Skin of body (tissue), 2 donors: Measurements from ENCODE around the gene CAMKMT. TPM values are rescaled to one million over a fixed set of nuclear protein-coding genes. Genes with fewer than 3 reads are reported as not detected.

ENCODE experiments used
- DNase-seq: peaks from one replicate; lab custom pipeline; 2025; lab: John Stamatoyannopoulos, UW
- total RNA-seq: library from RNA; depleted of rRNA; stranded (reverse); fragments of >200 nt; gene quantifications from one replicate; pipeline ENCODE4 v1.2.3, GENCODE V29; 2014

Gene CAMKMT
- total RNA-seq, 1 donor from 2014 or later: 11.7 TPM

DNA sequence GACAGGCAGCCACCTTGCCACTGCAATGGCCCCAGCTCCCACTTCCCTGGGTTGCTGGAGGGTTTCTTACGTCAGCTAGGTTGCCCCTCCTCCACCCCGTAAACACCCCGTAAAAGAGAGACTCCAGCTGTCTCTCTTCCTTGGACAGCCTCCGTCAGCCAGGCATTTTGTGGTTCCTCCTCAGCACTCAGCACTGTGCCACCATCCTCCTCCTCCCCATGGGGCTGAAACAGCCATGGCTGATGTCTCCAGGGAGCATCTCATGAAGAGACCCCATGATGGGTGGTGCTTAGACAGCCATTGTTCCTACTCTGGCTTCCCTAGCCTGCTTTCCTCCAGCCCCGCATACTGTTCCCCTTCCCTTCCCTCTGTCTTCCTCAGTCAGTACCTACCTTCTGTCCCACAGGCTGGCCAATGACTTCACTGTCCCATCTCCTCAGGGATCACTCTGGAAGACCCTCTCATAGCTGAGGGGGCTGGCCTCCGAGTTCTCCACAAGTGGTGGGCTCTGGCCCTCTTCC lies 436.5 kb downstream of the CAMKMT start:
- DNase-seq: no peak

DNA sequence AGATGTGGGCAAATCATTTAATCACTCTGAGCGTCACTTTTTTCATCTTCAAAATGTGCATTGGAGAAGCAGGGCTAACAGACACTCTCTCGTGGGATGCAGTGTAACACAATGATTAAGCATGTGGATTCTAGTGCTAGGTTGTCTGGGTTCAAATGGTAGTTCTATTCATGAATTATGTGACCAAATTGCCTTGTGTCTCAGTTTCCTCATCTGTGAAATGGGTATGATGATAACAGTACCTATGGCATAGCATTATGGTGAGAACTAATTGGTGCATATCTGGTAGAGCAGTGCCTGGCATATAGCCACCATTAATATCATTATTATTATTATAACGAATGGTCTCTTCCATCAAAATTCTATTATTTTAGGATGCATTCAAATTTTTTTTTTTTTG lies 437.4 kb downstream of the CAMKMT start:
- DNase-seq: no peak

DNA sequence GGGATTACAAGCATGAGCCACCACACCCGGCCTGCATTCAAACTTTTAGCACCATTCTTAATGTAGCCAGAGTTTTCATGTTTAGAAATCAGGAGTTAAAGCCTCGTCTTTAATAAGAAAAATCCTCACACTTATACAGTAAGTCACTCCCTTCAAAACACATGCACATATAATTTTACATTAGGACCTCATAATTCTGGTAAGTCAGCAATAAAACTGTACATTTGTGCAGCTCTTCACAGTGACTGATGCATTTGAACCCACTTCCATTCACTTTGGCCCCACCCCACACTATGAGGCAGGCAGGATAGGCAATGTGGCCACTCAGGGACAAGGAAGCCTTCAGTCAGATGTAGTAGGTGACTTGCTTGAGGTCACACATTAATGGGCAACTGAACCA lies 438.0 kb downstream of the CAMKMT start:
- DNase-seq: no peak

DNA sequence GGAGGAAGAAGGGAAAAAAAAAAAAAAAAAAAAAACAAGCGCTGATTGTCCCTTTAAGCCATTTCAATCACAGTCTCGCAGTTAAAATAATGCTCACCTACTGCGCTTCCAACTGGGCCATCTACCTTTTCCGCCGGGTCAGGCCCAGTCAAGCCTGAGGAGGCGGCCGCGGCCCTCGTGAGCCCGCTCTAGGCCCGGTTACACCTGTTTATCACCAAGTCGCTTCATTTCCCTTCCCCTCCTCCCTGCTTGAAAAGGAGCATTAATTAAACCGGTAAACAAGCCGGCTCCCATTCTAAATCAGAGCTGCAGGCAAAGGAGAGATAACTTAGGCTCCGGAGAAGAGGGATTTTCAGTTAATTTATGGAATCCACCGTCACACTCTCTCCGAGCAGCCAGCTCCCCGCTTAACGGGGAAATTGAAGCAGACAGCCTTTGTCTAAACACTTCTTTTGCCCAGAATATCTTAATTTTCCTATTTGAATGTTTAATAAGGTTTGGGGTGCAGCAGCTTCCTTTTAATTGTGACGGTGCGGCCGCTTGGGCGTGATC lies 439.6 kb downstream of the CAMKMT start:
- no peak for DNase-seq

DNA sequence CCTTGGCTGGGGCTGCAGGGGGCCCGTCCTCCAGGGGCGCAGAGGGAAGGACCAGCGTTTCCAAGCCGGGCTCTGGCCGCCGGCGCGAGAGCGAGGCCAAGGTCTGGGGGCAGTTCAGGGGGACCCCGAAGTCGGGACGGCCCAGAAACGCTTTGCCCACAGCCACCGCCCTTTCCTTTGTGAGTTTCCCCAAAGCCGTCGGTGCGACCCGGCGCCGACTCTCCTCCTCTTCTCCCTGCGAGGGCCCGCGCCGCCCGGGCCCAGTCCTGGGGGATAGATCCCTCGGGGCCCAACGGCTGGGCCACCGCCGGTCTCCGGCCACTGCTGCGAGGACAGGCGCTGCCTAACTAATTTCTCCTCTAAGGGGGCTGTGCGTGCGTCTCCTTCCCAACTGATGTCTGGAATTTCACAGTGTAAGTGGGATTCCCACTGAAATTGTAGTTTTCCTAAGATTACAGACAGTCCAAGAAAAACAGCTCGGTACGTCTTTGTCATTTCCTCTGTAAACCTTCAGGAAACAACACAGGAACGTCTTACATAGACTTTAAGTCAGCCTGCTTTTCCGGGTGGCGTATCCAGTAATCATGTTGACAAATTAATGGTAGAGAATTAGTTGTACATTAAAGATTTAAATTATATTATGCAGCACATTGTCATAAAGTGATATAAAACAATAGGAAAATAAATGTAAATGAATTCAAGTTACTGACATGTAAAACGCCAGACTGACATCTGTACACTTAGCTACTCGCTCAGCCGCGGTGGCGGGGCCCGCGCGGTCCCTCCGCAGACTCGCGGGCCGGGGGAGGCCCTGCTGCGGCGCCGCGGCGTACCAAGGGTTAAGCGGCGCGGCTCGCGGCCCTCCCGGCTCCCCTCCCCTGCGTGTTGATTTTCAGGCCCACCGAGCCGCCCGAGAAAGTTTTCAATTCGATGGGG lies 440.4 kb downstream of the CAMKMT start:
- no peak for DNase-seq

DNA sequence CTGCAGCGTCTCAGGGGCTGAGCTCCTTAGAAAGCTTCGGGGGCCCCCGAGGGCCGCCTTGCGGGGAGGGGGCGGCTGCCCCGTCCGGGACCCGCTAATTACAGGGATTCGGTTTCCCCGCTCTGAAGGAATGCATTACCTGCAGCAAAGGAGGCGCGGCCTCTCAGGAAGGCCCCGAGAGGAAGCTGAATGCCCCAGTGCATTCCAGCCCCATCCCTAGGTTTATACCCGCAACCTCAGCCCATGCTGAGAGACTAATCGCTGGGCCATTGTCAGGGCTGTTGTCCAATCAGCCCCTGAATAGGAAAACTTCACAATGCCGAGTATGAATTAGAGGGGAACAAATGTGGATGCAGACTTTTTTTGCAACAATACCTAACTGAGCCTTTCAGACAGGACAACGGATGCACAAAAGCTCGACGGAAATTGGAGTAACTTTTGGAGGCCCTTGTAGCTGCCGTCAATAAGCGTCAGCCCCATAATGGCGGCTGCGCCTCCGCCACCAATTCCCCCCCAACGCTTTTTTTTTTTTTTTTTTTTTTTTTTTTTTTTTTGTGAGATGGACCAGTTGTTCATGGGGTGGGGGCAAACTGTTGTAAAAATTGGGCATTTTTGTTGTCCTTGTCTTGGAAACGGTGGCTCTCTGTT lies 441.2 kb downstream of the CAMKMT start:
- DNase-seq: no peak

DNA sequence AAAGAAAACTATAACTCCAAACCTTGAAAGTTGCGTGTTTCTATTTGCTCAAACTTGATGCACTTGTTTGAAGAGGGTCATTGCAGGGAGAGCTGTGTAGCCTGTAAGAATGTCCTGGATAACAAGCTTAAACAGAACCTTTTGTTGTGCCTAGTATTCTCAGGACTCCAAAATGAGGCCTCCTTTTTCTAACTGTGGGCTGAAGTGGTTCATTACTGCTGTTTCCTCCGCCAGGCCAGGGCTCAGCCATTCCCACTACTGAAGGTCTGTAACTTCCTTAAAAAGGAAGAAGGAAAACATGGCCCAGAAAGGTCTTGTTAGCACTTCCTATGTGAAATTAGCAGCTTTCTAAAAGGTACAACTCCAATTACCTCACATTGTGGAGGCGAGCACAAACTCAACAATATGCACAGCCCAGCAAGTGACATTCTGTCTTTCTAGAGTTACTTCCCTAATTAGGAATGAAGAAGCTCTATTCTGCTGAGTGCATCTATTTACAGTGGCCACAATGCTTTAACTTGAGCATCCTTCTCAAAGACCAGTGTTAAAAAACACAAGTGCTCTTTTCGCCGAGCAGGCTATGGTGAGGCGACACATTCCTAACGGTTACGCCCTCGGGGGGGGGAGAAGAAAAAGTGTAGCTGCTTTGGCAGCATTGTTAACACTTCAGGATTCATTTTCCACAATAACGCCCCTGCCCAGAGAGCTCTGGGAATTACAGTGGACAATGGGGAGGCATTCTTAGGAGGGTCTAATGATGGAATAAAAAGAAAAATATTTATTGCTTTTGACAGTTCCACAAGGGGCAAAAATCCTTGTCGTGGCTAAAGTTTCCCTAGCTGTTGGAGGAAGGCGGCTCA lies 442.9 kb downstream of the CAMKMT start:
- DNase-seq: no peak

DNA sequence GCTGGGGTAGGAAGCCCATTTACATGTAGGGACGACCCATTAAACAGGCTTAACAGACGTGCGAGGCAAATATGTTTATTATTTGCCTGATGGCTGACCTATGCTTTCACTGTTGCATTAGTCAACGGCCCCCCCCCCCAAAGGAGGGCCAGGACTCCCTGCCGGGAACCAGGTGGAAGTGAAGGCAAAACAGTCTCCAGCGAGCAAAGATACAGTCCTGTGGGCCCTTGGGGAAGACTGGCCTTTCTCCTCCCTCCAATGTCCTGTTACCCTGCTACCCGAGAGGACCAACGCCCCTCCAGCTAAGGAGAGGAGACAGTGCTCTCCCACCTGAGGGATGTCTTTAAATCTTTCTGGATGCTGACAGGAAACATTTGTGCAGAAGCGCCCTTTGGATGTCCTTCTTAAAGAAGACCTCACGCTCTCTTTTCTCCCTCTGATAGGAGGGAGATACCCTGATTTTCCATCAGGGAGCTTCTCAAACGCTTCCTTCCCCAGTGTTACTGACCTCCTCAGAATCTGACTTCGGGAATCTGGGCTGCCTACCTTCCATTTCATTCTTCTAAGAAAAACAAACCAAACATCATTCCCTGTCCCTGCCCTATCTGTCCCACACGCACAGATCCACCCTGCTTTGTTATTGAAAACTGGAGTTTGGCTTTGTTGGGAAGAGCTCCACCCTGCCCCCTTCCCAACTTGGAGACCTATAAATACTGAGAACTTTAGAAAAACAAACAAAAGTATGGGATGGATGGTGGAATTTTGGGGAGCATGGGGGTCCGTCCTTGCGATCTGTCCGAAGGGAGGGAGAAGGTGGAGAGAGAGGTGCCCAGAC lies 443.9 kb downstream of the CAMKMT start:
- no peak for DNase-seq

DNA sequence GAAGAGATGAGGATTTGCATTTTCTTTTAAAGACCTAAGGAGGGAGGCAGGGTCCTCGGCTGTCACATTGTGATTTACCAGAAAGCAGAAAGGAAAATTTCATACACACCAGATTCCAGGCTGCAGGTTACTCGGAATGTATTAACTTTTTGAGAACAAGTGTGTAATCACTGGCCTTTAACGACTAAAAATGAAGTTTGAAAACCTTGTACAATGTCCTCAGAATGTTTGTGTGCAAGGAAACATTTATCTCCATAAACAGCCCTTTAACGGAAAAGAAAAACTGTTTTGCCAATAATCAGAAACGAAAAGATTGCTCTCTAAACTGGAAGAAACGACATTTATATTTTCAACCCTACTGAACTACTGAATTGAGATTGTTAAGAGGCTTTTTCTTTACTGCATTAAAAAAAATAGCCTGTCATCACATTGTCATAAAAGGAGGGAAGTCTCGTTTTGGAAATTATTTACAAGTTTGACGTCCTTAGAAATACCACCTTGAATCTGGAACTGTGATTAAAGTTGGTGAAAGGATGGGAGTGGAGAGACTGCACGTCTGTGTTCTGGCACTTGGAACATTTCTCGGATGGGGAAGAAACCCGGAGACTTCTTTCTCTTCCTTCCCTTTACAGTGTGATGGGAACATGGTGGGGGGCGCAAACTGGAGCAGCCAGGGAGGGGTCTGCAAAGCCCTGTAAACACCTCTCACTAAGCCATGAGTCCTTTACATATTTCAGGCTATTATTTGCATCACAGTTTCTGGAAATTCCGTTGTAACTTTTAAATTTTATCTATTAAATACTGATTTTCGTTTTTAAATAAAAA lies 445.7 kb downstream of the CAMKMT start:
- no peak for DNase-seq

DNA sequence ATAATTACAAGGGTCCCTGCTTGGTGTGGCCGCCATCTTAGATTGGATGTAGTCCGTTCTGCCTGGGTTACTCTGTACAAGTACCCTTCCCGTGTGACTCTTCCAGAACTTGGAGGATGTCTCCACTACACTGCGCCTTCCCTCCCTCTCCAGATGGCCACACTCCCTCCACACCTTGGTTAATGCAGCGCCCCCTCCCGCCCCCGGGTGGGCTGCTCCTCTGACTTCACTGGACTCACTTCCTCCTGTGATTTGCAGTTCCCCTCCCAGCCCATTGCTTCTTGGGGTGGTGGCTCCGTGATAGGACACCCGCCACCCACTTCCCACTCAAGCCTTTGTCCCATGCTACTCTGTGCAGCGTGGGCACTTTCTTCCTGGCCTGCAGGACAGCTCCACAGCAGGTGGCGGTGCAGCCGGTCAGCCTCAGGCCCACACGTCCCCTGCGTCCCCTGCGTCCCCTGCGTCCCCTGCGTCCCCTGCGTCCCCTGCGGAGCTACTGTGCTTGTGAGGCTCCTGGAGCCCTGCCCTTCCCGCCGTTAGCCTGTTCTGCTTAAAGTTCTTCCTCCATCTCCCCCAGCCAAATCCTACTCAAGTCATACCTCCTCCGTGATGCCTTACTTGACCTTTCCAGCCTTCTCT lies 449.3 kb downstream of the CAMKMT start:
- DNase-seq: no peak

DNA sequence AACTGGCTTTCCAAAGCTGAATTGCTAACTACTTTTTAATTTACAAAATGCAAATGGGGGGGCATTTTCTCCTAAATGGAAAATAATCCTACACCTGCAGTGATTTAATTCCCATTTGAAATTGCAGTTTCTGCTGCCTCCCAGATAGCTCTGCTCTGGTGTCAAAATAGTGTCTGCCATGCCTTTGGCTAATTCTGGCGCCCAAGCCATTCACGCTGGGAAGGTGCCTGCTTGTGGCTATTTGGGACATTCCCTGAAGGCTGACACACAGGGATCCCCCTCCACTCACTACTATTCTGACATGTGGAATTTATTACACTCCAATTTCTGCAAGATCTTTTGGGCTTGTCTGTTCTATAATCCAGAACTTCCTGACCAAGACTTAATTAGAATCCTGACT lies 451.4 kb downstream of the CAMKMT start:
- no peak for DNase-seq

DNA sequence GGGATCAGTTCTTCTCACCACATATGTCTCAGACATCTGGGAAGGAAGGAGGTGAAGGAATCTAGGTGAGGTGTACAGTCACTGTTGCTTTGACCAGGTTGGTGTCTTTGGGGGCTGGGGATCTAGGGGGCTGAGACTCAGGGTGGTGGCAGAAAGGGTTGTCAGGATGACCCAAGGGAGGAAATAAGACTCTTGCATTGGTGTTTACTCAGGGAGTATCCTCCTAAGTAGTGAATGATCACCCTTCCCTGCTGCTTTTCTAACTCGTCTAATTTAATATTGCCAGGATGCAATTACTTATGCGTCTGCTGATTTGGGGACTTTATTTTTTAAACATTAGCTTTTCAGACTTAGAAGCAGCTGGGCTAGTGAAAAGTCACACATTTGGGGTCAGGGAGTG lies 451.9 kb downstream of the CAMKMT start:
- DNase-seq: no peak

DNA sequence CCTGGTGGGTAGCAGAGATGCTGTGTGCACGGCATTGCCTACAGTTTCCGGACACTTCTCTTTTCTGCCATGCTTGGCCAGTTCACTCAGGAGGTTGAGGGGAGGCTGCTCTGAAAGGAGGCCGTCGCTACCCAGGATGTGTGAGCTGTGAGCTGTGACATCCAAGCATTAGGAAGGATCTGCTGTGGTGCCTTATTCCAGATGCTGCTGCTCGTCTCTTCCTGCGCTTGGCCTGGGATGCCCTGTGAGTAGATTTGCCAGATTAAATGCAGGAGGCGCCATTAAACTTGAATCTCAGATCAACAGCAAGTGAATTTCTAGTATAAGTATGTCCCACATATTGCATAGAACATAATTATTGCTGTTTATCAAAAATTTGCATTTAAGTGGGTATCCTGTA lies 455.5 kb downstream of the CAMKMT start:
- DNase-seq: no peak

DNA sequence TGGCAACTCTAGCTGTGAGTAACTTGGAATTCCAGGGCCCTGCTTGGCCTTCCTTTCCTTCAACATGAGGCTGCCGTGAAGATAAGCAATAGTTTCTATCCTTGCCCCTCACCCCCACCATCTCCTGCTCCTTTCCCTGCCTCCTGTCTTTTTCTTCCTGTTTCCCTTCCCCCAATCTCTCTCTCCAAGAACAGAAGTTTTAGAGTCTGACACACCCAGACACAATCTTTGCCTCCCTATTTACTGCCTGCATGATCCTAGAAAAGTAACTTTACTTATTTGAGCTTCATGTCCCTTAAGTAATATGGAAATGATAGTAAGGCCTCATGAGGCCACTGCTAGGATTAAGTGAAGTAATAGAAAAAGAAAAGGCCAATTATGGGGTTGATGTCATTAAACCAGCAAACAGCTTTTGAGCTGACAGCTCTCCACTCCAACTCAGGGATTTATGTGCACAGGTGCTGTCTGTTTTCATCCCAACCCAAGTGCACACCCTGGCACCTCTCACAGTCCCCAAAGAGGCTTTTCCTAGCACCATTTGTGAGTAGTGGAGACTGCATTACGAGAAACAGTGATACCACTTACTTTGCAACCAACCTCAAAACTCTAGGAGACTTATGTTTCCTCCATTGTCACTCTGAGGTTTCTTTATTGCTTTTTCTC lies 456.1 kb downstream of the CAMKMT start:
- DNase-seq: no peak

DNA sequence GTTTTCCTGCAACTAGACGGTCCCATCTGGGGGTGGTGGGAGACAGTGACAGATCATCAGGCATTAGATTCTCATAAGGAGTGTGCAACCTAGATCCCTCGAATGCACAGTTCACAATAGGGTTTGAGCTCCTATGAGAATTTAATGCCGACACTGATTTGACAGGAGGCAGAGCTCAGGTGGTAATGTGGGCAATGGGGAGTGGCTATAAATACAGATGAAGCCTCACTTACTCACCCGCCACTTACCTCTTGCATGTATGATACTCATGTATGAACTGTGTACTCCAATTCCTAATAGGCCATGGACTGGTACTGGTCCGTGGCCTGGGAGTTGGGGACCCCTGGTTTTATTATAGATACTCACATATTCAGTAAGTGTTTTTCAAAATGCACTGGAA lies 457.3 kb downstream of the CAMKMT start:
- DNase-seq: no peak

DNA sequence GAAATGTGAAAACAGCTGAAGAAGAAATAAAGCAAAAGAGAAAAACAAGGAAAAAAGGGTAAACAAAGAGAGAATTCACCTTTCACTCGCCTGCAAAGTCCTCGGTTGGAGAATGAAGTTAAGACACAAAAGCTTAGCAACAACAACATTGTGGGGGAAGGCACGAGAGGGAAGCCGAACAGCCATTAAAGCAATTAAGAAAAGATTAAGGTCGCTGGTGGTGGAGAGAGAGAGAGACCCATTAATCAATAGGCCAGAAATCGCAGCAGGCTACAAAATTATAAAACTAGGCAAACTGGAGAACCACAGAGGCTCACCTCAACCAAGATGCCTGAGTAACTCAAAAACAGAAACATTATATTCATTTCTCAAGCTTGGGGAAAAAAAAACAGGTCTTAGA lies 459.8 kb downstream of the CAMKMT start:
- no peak for DNase-seq

DNA sequence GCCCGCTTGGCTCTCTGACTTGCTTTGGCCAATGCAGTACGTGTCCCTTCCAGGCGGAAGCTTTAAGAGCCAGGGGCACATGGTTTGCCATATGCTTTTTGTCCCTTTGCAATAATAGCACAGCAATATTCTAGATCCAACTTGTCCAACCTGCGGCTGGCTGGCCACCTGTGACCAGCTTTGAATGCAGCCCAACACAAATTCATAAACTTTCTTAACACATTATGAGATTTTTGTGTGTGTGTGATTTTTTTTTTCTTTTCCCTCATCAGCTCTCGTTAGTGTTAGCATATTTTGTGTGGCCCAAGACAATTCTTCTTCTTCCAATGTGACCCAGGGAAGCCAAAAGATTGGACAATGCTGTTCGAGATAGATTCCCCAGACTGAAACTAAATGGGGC lies 460.4 kb downstream of the CAMKMT start:
- no peak for DNase-seq
